ENCODE results near the gene UBAP2. TPM values are rescaled to one million over a fixed set of nuclear protein-coding genes. Genes with fewer than 3 reads are reported as not detected.
A peak's percentile ranks its signal among the peaks of the same experiment; 100 is the strongest.

Gene UBAP2
- total RNA-seq, 1 donor from 2014 or later: 15.8 TPM

DNA sequence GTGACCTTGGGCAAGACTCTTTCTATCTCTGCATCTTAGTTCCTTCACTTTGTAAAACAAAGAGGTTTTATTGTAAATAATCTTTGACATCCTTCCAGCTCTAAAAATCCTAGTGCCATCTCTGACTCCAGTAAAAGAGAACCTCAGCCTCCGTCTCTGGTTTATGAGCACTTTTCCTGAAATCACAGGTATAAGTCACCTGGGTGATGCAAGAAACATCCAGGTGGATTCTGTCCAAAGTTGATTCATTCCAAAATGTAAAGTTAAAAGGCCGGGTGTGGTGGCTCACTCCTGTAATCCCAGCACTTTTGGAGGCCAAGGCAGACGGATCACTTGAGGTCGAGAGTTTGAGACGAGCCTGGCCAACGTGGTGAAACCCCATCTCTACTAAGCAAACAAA is 21.1 kb upstream of the UBAP2 start:
- intact Hi-C loops (cut with DNase I): loop anchor here (5.0 kb wide), 1 partner anchor 143 kb away; no protein-coding TSS in a partner anchor
- Histone ChIP-seq H3K27me3 (no peaks in the 10 kb centered on the region), H3K27ac (no peak overlapping the region), H3K9me3 (no peaks in the 10 kb centered on the region), H3K4me3 (no peak overlapping the region), H3K36me3 (no peaks in the 10 kb centered on the region), H3K4me1 (peaks cover 5 to 14% of the 10 kb centered on the region in 2 donors)
- TF ChIP-seq, protein P1, sequence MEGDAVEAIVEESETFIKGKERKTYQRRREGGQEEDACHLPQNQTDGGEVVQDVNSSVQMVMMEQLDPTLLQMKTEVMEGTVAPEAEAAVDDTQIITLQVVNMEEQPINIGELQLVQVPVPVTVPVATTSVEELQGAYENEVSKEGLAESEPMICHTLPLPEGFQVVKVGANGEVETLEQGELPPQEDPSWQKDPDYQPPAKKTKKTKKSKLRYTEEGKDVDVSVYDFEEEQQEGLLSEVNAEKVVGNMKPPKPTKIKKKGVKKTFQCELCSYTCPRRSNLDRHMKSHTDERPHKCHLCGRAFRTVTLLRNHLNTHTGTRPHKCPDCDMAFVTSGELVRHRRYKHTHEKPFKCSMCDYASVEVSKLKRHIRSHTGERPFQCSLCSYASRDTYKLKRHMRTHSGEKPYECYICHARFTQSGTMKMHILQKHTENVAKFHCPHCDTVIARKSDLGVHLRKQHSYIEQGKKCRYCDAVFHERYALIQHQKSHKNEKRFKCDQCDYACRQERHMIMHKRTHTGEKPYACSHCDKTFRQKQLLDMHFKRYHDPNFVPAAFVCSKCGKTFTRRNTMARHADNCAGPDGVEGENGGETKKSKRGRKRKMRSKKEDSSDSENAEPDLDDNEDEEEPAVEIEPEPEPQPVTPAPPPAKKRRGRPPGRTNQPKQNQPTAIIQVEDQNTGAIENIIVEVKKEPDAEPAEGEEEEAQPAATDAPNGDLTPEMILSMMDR (IDR thresholded peaks at IDR 0.05): no peak
- DNase-seq (ENCODE audit: low spot score in 2 of 2): no peak

GRCh38 chr9:34065541-34065940 is 16.9 kb upstream of the UBAP2 start:
- no peak overlapping the region for H3K27ac ChIP-seq
- TF ChIP-seq, protein P1 (IDR thresholded peaks at IDR 0.05): no peak
- intact Hi-C loops (cut with DNase I): no loop called here
- H3K4me3 ChIP-seq: no peak overlapping the region
- H3K36me3 ChIP-seq: no peaks in the 10 kb centered on the region
- H3K27me3 ChIP-seq: no peaks in the 10 kb centered on the region
- H3K4me1 ChIP-seq: peaks cover 0 to 1% of the 10 kb centered on the region in 2 donors
- no peaks in the 10 kb centered on the region for H3K9me3 ChIP-seq
- no peak for DNase-seq (ENCODE audit: low spot score in 2 of 2)

DNA sequence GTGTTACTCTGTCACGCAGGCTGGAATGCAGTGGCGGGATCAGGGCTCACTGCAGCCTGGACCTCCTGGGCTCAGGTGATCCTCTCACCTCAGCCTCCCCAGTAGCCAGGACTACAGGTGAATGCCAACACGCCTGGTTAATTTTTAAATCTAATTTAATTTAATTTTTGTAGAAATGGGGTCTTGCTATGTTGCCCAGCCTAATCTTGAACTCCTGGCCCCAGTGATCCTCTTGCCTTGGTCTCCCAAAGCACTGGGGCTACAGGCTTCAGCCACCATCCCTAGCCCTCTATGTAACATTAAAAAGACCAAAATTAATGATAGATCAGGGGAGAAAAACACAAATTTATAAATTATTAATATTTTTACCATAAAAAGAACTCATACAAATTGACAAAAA is 11.3 kb upstream of the UBAP2 start:
- no peak for DNase-seq (ENCODE audit: low spot score in 2 of 2)
- no peaks in the 10 kb centered on the region for H3K9me3 ChIP-seq
- TF ChIP-seq, protein P1 (IDR thresholded peaks at IDR 0.05): no peak
- H3K27me3 ChIP-seq: no peaks in the 10 kb centered on the region
- H3K4me1 ChIP-seq: no peaks in the 10 kb centered on the region
- H3K27ac ChIP-seq: no peak overlapping the region
- intact Hi-C loops (cut with DNase I): no loop called here
- H3K4me3 ChIP-seq: no peak overlapping the region
- no peaks in the 10 kb centered on the region for H3K36me3 ChIP-seq

- H3K9me3 ChIP-seq: no peaks in the 10 kb centered on the region
- H3K36me3 ChIP-seq: no peaks in the 10 kb centered on the region
- intact Hi-C loops (cut with DNase I): no loop called here
- H3K4me1 ChIP-seq: no peaks in the 10 kb centered on the region
- H3K27me3 ChIP-seq: no peaks in the 10 kb centered on the region
- TF ChIP-seq, protein P1 (IDR thresholded peaks at IDR 0.05): no peak
- no peak for DNase-seq (ENCODE audit: low spot score in 2 of 2)
- H3K4me3 ChIP-seq: no peak overlapping the region
- H3K27ac ChIP-seq: no peak overlapping the region
Measured at GRCh38 chr9:34059281-34059680, 10.6 kb upstream of the UBAP2 start.

- peak overlapping the region; percentile 85 to 95 for H3K27ac ChIP-seq
- H3K9me3 ChIP-seq: no peaks in the 10 kb centered on the region
- H3K4me1 ChIP-seq: peaks cover 6 to 9% of the 10 kb centered on the region in 2 donors
- intact Hi-C loops (cut with DNase I): loop anchor here (1.0 to 10.0 kb wide), 9 partner anchors 23 to 1112 kb away; partner anchors contain the start of genes DCAF12, DNAI1, FAM219A and KIF24
- no peaks in the 10 kb centered on the region for H3K27me3 ChIP-seq
- H3K36me3 ChIP-seq: no peaks in the 10 kb centered on the region
- TF ChIP-seq, protein P1 (IDR thresholded peaks at IDR 0.05): no peak
- peak overlapping the region; percentile 95 to 98 for H3K4me3 ChIP-seq
- peak in 1 of 2 donors; percentile 62 for DNase-seq (ENCODE audit: low spot score in 2 of 2)
Measured at GRCh38 chr9:34049630-34050384, 1.1 kb upstream of the UBAP2 start.

All from ascending aorta (tissue), 2 donors.